Right renal cortex interstitium (tissue), 3 donors: ENCODE data around the gene DACT1. TPM values are rescaled to one million over a fixed set of nuclear protein-coding genes. Genes with fewer than 3 reads are reported as not detected.
A peak's percentile ranks its signal among the peaks of the same experiment; 100 is the strongest.

Experiments
- DNase-seq, 3 donors: peaks; one replicate each; pipeline ENCODE4 v3.0.0-alpha.2; 2013; ENCODE audit warnings: low read depth in 3 of 3, low spot score in 2 of 3
- polyA plus RNA-seq, 3 donors: library from polyadenylated mRNA; unstranded; fragments of 120-200 nt; gene quantifications; one replicate each; pipeline ENCODE4 v1.2.1, GENCODE V29; 2013; ENCODE audit not compliant: insufficient read length in 3 of 3

The DACT1 gene
- polyA plus RNA-seq, 3 donors, result 28.4 to 39.1 (median 35.5) TPM

GRCh38 chr14:58634406-58635090 lies 3.2 kb upstream of the DACT1 start:
- no peak for DNase-seq

- no peak for DNase-seq
These were observed 2.5 kb upstream of the DACT1 start for GRCh38 chr14:58635091-58635830.

DNA sequence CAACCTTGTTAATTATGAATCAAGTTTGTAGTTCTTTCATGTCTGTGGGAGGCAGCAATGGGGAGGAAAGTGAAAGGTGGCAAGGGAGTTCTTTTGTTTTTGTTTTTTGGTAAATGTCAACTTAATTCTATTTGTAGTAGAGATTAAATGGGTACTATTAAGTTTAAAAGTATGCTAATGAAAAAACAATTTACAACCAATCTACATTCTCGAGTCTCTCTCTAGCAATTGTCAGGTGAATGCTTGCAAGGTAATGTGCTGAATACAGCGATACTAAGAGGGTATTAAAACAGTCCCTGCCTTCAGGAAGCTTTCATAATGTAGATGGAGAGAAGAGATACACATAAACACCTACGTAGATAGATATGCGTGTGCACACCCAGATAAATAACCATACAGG lies 1.6 kb upstream of the DACT1 start:
- DNase-seq, result no peak

- no peak for DNase-seq
These were observed 747 bp upstream of the DACT1 start for GRCh38 chr14:58637040-58637390.

GRCh38 chr14:58638231-58639197 lies 752 bp downstream of the DACT1 start:
- DNase-seq, result no peak

DNA sequence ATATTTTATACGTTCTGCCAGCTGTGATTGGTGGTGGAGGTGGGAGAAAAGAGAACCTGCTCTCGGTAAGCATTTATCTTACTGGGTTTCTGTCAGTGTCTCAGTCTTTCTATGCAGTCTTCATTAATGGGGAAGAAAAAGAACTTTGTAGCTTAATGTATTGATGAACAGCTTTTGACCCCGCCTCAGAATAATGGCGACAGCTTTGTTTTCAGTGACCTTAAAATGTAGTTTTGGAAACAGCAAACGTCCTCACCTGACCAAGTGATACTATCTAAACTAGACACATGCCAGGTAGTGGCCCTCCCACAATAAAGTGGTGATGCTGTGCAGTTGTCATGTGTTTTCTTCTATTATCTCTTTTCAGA lies 1.4 kb downstream of the DACT1 start:
- DNase-seq, result no peak

DNA sequence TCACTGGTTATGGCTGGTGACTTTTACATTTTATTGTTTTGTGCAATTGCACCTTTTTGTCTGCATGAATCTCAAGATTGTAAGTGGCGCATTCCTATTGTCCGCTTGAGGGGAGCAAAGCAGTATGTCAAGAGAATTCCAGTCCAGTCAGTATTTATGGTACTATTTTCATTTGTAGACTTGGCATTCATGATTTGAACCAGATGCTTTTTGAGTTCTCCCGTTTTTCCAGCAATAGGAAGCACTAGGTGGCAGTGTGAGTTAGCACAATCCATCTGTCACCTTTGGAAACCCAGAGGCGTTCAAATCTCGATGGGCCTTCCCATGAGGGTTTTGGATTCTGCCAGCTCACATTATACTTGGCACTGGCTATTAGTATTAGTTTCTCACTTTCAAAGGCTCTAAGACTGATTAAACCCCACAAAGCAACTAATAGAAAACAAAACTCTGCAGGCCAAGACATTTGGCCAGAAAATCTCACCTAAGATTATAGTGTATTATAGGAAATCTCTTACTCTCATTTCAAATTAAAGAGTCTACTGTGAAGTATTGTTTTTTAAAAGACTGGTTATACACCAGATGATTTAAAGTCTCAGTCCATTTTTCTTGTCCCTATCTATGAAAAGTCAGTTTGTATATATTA lies 2.2 kb downstream of the DACT1 start:
- DNase-seq, result peak in 1 of 3 donors; percentile 78

GRCh38 chr14:58640959-58641358 lies 3.2 kb downstream of the DACT1 start:
- no peak for DNase-seq

DNA sequence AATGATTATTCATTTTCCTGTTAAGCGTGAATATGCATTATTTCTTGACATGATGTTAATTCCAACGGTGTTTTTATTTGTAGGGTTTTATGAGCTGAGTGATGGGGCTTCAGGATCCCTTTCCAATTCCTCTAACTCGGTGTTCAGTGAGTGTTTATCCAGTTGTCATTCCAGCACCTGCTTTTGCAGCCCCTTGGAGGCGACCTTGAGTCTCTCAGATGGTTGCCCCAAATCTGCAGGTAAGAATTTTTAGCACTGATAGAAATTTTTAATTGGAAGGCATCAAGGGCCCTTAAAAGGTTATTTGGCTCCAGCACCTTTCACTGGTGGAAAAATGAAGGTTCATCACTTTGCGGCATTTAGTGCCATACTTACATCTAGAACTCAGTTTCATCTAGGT lies 3.7 kb downstream of the DACT1 start:
- no peak for DNase-seq

GRCh38 chr14:58643366-58643765 lies 5.6 kb downstream of the DACT1 start:
- no peak for DNase-seq

DNA sequence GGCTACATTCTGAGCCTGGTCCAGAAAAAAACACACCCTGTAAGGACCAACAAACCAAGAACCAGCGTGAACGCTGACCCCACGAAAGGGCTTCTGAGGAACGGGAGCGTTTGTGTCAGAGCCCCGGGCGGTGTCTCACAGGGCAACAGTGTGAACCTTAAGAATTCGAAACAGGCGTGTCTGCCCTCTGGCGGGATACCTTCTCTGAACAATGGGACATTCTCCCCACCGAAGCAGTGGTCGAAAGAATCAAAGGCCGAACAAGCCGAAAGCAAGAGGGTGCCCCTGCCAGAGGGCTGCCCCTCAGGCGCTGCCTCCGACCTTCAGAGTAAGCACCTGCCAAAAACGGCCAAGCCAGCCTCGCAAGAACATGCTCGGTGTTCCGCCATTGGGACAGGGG lies 7.9 kb downstream of the DACT1 start:
- DNase-seq, result no peak

GRCh38 chr14:58646479-58646878 lies 8.7 kb downstream of the DACT1 start:
- no peak for DNase-seq

- DNase-seq, result no peak
These were observed 10.0 kb downstream of the DACT1 start for GRCh38 chr14:58647777-58648176.

GRCh38 chr14:58650857-58651256 lies 13.1 kb downstream of the DACT1 start:
- no peak for DNase-seq

DNA sequence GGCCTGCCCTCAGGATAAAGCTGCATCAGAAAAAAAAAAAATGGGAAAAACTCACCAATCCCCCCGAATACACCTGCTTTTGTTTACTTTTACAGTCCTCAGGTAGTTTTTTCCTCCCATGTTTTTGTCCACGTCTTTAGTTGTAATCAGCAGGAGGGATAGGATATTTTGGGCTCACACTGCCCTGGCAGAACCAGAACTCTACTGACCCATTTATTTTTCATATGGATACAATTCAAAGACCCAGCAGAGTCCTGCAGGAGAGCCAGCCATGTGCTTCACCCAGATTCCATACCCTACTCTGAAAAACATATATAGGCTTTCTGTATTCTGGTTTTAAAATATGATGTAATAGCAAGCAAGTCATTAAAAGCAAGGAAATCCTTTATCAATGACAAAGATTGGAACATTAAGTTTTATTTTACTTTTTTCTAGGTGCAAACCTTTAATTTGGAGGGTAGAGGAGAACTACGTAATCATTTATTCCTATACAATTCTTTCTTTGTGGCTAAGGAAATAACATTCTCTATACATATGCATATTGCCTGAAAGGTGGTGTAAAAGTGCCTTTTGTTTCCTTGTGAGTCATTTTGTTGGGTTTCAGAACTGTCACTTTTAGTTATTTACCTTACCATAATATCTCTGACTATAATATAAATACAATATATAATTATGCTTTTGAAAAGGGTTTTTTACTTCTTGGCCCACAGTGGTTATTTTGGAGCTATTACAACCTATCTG lies 19.1 kb downstream of the DACT1 start:
- no peak for DNase-seq

DNA sequence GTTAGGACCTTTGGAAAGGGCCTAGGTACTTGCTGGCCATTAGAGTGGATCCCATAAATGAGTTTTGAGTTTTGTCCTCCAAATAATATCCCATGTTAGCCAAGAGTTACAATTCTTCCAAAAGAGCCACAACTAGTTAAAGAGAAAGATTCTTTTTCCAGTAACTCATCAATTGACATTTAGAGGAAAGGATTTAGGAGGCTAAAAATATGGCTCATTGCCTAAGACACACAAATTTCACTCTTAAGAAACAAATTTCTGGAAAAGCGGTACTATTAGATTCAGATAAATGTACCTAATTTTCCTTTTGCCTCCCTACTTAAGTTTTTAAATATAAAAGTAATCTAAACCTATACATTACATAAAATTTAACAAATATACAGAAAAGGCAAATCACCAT lies 21.3 kb downstream of the DACT1 start:
- DNase-seq, result no peak

DNA sequence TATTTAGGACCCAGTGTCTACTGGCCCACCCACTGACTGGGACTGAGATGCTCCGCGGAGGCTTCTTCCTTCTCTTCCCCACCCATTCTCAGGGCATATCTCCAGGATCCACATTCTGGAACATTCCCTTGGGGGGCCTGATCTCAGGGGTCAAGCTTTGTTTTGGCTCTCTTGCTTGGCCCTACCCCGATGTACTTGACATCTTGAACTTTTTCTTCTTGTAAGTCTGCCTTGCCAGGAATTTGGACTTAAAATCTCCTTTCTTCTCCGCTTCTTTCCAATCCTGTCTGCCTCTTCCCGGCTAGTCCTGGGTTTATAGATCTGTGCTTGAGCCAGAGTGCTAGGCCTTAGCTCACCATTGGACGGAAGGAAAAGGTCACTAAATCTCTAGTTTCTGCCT lies 22.1 kb downstream of the DACT1 start:
- no peak for DNase-seq

DNA sequence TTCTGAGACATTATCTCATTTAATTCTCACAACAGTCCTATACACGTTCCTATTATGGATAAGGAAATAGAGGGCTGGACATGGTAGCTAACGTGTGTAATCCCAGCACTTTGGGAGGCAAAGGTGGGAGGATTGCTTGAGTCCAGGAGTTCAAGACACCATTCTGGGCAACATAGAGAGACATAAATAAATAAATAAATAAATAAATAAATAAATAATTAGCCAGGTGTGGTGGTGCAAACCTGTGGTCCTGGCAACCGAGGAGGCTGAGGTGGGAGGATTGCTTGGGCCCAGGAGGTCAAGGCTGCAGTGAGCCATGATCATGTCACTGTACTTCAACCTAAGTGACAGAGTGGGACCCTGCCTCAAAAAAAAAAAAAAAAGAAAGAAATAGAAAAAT lies 22.6 kb downstream of the DACT1 start:
- DNase-seq, result no peak

DNA sequence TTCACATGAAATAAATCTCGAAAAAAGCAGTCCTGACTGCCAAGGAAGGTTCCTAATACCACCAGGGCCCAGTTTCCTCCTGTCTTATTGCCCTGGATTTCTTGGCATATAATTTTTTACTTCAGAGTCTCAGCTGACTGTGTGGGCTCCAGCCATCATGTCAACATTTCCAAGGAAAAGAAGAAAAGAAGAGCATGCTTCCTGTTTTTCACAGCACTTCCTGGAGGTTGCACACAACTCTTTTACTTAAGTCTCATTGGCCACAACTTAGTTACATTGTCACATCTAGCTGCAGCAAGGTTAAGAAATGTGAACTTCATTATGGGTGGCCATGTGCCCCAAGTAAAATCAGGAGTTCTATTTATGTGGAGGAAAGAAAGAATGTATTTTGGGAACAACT lies 24.3 kb downstream of the DACT1 start:
- no peak for DNase-seq

DNA sequence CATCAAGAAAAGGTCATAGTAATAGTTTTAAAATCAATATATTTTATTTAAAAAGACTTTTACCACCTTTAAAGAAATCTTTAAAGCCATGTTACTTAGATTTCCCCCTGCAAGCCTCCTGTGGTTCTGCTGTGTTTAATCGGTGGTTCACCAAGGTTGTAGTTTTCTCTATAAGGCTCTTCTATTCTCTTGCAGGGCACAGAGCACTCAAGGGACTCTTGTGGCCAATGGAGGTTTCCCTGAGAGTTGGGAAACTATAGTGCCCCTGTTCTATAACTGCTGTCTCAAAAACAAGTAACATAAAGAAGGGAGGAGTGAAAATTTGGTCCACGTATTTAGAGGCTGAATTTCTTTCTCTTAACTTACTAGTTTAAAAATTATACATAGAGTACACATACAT lies 25.0 kb downstream of the DACT1 start:
- no peak for DNase-seq
